ENCODE data around the gene MPP3.
"Not testable (repeated sequence)": the region's sequence is repeated elsewhere in the genome, so short reads cannot be mapped to it uniquely, and the experiment has no call there.

Gene MPP3, protein sequence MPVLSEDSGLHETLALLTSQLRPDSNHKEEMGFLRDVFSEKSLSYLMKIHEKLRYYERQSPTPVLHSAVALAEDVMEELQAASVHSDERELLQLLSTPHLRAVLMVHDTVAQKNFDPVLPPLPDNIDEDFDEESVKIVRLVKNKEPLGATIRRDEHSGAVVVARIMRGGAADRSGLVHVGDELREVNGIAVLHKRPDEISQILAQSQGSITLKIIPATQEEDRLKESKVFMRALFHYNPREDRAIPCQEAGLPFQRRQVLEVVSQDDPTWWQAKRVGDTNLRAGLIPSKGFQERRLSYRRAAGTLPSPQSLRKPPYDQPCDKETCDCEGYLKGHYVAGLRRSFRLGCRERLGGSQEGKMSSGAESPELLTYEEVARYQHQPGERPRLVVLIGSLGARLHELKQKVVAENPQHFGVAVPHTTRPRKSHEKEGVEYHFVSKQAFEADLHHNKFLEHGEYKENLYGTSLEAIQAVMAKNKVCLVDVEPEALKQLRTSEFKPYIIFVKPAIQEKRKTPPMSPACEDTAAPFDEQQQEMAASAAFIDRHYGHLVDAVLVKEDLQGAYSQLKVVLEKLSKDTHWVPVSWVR

GRCh38 chr17:43832976-43833829 is at the start of gene MPP3:
MPP3 (minus strand) TSS chr17:43833146; CDS start chr17:43831906, 1,240 bp downstream.
- DNase-seq, result peak; percentile 51

GRCh38 chr17:43881758-43882505 is 49.0 kb upstream of the MPP3 start:
- no peak for DNase-seq

- no peak for DNase-seq
These were observed 48.2 kb upstream of the MPP3 start for GRCh38 chr17:43881181-43881580.

DNA sequence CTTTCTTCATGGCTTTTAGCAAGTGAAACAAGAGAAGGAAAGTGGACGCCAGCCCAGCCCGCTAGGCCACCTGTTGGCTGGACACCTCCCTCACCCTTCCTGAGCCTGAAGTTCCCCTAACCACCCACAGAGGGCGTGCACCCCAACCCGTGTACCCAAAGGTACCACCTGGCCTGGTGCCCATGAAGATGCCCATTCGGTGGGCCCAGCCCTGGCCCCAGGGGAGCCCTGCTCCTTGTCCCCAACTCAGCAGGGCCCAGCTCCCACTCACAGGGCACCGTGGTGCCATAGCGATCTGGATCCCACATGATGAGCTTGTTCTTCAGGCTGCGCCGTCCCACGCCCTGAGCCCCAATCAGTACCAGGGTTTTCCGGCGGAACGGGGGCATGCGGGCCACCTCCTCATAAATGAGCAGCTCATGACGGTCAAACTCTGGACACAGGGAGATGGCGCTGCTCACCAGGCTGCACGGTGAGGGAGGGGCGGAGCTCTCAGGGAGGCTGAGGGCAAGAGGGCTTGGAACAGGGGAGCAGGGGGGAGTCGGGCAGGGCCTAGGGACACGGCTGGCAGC is 47.6 kb upstream of the MPP3 start:
- DNase-seq, result peak; percentile 48

- no peak for DNase-seq
These were observed 46.9 kb upstream of the MPP3 start for GRCh38 chr17:43879723-43880419.

DNA sequence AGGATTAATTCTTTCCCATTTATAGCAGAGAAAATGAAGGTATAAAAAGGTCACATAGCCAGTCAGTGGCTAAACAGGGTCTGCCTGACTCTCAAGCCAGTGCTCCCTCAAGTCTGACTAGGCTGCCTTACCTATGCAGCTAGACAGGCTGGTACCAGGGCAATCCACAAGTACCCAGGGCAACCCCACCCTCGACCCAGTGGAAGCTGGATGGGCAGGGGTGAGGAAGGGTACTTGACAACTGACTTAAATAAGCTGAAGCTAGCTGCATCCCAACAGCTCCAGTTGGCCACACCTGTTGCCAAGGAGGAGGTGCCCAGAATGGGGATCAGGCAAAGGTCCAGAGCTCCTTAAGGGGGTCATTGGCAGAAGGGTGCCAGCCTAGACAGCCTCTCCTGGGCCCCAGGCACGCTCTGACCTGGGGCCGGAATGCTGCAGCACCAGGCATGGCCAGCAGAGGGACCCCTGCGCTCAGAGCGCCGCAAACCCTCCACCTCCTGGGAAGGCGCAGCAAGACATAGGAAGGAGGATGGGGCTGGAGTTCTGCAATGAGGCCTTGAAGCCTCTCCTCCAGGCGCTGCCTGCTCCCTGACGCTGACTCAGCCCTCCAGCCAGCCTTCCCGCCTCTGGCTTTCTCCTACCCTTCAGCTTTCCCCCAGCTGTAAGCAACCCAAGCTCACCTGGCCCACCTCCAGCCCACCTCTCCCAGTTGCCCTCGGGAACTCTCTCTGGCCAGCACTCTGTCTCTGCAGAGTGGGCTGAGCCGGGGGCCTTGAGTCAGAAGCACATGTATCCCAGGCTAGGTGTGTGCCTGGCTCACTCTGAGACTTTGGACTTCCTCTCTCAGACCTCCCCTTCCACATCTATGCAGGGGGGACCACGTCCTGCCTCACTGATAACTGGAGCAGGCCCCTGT is 45.6 kb upstream of the MPP3 start:
- DNase-seq, result peak; percentile 59

DNA sequence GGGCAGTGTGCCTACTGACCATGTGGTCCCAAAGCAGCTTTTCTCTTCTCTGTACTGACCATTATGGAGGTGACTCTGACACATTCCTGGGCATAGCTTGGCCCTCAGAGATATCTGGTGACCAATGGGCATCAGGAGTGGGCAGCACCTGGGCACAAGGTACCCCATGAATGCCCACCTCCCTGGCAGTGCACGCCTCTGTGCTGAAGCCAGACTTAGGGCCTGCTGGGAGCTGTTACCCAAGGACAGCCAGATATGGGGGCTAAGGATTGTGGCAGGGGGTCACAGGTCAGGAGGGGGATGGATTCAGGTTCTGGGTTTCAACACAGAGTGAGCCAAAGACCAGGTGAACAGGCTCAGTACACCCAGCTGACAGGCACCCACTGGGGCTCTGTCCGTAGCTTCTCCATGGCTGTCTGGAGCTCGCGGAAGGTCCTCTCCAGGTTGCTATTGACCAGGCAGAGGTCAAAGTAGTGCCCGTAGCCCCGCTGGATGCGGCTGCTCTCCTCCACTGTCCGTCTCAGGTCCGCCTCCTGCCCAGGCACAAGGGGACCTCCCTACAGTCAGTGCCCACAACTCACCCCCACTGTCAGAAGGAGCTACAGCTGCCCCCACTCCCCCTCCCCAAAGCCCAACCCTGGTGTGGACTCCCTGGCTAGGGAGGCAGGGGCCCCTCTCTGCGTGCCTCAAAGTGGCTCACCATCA is 44.7 kb upstream of the MPP3 start:
- no peak for DNase-seq

GRCh38 chr17:43877031-43877430 is 44.1 kb upstream of the MPP3 start:
- DNase-seq, result no peak

GRCh38 chr17:43875476-43876147 is 42.7 kb upstream of the MPP3 start:
- DNase-seq, result no peak

DNA sequence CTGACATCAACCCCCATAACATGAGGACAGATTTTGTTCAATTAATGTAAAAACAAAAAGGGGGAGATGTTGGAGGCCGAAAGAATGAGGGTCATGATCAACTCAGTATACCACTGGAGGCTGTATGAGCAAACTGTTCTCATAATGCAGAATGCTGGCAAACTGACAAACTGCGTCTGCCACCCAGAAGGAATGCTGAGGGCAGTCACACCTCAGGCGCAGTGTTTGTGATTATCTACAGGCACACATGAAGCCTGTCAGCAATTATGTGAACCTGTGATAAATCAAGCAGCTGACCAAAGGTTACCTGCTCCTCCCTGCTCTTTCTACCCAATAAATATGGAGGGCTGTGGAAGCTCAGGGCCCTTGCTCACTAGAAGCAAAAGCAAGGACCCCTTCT is 41.3 kb upstream of the MPP3 start:
- no peak for DNase-seq

DNA sequence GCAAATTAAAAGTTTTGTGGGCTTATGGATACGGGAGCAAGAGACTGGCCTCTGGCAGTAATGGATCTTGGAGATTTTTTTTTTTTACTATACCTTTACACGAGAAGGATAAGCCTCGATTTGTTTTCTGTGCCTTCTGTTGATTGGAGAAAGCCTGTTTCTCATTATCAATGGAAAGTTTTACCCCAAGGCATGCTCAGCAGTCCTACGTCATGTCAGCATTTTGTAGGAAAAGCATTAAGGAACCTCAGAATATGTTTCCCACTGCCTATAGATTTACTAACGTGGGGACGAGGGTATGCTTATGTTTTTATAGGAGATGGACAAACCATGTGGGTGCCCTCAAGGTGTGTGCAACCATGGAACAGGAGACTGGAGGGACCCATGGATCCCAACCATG is 40.9 kb upstream of the MPP3 start:
- DNase-seq, result no peak

DNA sequence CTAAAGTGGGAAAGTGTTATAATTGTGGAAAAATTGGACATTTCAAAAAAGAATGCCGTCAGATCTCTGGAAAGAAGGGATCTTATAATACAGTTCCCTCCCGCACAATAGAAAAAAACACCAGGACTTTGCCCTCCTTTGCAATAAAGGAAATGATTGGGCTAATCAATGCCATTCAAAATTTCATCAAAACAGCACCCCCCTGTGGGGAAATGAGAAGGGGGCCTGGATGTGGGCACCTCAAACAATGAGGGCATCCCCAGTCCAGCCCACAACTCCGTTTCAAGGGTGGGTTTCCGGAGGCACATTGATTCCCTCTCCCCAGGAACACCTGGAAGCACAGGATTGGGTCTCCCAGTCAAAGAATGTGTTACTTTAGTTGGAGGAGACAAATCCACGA is 40.1 kb upstream of the MPP3 start:
- no peak for DNase-seq

DNA sequence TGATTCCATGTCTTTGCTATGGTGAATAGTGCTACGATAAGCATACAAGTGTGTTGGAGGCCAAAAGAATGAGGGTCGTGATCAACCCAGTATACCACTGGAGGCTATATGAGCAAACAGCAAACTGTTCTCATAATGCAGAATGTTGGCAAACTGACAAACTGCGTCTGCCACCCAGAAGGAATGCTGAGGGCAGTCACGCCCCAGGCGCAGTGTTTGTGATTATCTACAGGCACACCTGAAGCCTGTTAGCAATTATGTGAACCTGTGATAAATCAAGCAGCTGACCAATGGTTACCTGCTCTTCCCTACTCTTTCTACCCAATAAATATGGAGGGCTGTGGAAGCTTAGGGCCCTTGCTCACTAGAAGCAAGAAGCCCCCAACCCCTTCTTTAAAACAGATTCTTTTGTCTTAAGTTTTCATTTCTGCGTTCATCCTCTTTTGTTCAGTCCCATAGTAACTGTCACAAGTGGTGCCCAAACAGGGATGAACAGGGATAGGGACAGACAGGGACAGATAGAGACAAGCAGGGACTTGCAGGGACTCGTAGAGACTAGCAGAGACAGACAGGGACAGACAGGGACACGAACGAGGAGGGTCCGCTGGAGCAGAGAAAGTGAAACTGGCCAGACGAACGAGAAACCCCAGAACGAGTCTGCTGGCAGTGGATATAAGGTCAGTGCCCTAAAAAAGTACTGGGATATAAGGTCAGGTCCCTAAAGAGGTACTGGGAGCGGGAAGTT is 39.2 kb upstream of the MPP3 start:
- no peak for DNase-seq

DNA sequence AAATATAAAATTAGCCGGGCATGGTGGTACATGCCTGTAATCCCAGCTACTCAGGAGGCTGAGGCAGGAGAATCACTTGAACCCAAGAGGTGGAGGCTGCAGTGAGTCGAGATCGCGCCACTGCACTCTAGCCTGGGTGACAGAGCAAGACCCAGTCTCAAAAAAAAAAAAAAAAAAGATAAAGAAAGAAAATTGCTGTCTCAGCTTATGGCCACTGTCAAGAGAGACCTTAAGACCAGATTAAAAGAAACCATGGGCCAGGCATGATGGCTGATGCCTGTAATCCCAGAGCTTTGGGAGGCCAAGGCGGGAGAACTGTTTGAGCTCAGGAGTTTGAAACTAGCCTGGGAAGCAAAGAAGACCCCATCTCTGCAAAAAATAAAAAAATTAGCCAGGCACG is 36.1 kb upstream of the MPP3 start:
- DNase-seq, result not testable (repeated sequence)

DNA sequence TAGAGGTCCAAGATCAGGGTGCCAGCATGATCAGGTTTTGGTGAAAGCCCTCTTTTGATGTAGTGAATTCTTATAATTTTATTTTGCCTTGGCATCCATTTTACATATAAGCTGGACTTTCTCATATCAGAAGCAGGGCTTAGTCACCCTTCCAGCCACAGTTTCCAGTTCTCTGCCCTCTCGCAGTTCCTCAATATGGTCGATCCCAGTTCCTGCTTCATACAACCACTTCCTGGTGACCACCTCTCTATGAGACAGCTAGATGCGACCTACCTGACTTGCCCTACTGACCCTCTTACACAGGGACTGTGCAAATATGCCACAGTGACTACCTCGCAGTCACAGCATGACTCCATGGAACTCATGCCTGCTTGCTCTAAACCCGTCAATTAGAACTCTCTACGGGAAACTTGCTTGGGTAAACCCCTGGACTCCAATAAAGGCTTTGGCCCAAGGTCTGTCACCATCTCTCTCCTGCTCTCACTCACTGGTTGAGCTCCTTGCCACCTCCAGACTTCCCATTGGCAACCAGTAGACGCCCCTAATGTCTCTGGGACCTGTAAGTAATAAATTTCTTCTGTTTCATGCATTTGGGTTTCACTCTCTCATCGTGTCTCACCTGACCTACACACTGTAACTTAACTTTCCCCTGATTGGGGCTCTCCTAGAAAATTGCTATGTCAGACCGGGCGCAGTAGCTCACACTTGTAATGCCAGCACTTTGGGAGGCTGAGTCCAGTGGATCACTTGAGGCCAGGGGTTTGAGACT is 35.5 kb upstream of the MPP3 start:
- no peak for DNase-seq

DNA sequence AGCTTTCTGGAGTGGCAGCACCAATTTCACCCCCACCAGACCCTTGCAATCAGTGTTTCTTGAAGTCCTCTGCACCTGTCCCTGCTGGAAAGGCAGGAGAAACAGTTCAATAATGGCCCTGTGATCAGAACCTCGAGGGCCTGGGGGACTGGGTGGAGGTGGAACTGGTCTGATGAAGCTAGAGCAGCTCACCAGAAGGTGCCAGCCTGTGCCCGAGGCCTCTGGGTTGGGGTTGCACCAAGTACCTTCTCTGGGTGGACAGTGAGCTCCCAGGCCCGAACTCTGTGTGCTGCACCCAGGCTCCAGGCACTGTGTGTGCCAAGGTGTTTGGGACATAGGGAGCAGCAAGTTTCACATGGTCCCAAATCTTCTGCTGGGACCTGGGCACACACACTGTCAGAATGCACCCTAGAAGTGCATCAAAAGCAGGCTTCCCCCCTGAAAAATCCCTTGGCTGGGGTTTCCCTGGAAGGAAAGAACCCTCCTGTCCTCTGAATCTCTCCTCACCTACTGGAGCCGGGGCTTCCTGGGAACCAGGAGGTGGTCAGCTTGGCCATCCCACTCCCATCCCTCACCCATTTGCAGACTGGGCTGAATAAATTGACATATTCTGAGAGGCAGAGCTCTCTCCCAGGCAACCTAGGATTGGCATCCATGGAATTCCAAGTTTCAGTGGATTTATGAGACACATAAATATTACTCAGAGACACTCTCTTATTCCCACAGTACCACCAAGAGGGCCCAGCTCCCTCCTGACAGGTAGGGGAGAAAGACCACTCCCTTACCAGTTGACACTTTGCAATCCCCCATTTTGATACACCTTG is 31.4 kb upstream of the MPP3 start:
- no peak for DNase-seq

- DNase-seq, result no peak
These were observed 29.0 kb upstream of the MPP3 start for GRCh38 chr17:43861960-43862359.
